ENCODE results near the gene PHF1. TPM values are rescaled to one million over a fixed set of nuclear protein-coding genes. Genes with fewer than 3 reads are reported as not detected.
A peak's percentile ranks its signal among the peaks of the same experiment; 100 is the strongest.
"Not testable (repeated sequence)": the region's sequence is repeated elsewhere in the genome, so short reads cannot be mapped to it uniquely, and the experiment has no call there.

Gene PHF1
- 13.7 TPM for total RNA-seq

DNA sequence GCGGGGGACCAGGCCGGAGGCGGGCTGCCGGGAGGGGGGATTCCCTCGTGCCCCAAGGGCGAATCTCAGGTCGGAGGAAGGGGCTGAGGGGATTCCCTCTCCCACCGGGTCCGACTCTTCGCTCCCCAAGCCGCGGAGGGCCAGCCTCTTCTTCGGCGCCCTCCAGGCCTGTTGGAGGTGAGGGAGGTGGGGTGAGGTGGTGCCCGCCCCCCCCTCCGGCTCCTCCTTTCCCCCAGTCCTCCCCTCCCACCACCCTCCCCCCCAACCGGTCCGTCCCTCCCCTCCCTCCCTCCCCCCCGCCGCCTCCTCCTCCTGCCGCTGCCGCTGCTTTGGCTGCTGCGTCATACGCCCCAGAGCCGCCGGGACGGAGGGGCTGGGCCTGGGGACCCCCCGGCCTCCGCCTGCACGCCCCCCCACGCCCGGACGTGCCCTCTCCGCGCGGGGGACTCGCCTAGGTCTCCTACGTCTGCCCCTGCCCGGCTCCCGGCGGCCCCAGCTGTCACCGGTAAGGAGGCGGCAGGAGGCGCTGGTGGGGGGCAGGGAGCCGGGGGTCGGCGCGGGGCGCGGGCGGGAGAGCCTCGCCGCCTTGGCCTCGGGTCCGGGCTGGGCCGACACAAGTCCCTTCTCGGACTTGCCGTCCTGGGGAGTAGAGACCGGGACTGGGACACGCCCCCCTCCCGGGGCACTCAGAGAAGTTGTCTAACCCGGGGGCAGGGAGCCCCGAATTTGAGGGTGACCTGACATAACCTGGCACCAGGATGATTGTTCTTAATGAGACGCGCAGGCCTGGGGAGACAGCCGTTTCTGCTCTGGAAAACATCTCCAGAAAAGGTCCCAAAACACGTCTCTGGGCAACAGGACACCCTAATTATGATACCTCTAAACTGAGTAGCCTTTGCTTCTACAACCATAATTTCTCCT is at the start of gene PHF1:
PHF1 (plus strand) TSS at position 304 of the 921 bp plus-strand sequence. CDS start 1,250 bp downstream, outside the sequence.
- peak; percentile 90 for DNase-seq

GRCh38 chr6:33363486-33363885 is 47.3 kb upstream of the PHF1 start:
- not testable (repeated sequence) for DNase-seq

DNA sequence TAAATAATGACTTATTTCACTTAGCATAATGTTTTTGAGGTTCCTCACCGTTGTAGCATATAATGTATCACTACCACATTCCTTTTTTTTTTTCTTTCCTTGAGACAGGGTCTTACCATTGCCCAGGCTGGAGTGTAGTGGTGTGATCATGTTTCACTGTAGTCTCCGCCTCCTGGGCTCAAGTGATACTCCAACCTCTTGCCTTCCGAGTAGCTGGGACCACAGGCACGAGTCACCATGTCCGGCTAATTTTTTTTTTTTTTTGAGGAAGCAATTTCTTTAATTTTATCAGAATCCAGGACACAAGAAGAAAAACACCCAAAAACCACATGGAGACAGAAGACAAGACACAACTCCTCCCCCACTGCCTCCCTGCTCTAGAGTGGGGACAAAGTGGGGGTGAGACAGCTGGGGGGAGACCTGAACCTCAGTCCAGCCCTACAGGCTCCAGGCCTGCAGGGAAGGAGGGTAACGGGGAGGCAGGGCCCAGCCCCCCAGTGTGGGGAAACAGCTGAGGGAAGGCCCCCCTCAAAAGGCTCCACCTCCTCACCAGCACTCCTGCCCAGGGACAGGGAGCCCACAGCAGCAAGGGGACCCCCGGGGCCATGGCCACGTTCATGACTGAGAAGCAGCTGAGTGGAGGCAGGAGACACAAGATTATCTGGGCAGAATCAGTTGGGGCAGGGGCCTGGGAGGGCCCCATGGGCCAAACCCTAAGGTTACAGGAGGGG is 46.2 kb upstream of the PHF1 start:
- DNase-seq: not testable (repeated sequence)

GRCh38 chr6:33365206-33365971 is 45.4 kb upstream of the PHF1 start:
- DNase-seq: not testable (repeated sequence)

GRCh38 chr6:33367009-33367714 is 43.7 kb upstream of the PHF1 start:
- no peak for DNase-seq

- DNase-seq: not testable (repeated sequence)
Measured at GRCh38 chr6:33367715-33368025, 43.1 kb upstream of the PHF1 start.

DNA sequence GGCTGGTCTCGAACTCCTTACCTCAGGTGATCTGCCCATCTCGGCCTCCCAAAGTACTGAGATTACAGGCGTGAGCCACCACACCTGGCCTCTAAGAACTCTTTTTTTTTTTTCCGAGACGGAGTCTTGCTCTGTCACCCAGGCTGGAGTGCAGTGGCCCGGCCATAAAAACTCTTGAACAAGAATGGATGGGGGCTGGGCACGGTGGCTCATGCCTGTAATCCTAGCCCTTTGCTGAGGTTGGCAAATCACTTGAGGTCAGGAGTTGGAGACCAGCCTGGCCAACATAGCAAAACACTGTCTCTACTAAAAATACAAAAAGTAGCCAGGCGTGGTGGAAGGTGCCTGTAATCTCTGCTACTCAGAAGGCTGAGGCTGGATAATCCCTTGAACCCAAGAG is 38.9 kb upstream of the PHF1 start:
- DNase-seq: not testable (repeated sequence)

GRCh38 chr6:33372526-33373123 is 38.2 kb upstream of the PHF1 start:
- no peak for DNase-seq

GRCh38 chr6:33373960-33374910 is 36.6 kb upstream of the PHF1 start:
- DNase-seq: no peak

DNA sequence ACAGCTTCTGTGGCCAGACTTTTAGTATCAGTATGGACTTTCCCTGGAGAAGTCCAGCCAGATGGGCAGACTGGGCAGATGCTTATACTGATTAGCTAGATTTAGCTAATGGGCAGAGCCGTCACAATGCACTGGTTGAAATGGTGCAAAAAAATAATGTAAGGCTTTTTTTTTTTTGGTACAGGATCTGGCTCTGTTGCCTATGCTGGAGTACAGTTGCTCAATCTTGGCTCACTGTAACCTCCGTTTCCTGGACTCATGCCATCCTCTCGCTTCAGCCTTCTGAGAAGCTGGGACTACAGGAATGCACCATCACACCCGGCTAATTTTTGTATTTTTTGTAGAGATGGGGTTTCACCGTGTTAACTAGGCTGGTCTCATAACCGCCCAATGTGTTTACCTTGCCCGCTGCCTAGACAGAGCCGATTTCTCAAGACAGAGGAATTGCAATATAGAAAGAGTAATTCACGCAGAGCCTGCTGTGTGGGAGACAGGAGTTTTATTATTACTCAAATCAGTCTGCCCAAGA is 35.6 kb upstream of the PHF1 start:
- DNase-seq: peak; percentile 86

DNA sequence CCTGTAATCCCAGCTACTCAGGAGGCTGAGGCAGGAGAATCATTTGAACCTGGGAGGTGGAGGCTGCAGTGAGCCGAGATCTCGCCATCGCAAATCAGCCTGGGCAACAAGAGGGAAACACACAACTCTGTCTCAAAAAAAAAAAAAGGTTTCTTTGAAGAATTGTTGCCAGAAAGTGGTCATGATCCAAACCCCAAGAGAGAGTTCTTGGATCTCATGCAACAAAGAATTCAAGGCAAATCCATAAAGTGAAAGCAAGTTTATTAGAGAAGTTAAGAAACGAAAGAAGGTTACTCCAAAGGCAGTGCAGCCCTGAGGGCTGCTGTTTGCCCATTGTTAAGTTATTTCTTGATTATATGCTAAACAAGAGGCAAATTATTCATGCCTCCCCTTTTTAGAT is 33.6 kb upstream of the PHF1 start:
- no peak for DNase-seq

- DNase-seq: not testable (repeated sequence)
Measured at GRCh38 chr6:33379184-33379583, 31.6 kb upstream of the PHF1 start.

DNA sequence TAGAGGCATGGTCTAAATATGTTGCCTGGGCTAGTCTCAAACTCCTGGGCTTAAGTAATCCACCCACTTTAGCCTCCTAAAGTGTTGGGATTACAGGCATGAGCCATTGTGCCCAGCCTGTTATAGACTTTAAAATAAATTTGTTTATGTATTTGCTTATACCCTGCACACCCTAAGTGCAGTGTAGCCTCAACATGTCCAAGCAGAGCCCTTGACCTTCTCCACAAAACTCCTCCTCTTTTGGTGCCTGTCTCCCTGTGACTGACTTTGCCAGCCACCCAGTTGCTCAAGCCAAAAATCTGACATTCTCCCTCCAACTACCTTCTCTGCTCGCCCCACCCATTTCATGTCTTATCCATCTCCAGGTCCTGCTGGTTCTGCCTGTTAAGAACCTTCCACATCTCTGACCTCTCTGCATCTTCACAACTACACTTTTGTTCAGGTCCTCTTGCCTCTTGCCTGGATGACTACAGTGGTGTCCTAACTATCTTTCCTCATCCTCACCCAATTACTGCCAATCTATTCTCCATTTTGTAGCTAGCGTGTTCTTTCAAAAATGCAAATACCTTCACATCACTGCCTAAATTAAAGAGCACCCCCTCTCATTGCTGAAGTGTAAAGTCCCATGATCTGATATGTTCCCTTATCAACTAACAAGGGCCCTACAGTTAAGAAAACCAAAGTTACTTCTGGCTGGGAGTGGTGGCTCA is 30.4 kb upstream of the PHF1 start:
- DNase-seq: no peak

DNA sequence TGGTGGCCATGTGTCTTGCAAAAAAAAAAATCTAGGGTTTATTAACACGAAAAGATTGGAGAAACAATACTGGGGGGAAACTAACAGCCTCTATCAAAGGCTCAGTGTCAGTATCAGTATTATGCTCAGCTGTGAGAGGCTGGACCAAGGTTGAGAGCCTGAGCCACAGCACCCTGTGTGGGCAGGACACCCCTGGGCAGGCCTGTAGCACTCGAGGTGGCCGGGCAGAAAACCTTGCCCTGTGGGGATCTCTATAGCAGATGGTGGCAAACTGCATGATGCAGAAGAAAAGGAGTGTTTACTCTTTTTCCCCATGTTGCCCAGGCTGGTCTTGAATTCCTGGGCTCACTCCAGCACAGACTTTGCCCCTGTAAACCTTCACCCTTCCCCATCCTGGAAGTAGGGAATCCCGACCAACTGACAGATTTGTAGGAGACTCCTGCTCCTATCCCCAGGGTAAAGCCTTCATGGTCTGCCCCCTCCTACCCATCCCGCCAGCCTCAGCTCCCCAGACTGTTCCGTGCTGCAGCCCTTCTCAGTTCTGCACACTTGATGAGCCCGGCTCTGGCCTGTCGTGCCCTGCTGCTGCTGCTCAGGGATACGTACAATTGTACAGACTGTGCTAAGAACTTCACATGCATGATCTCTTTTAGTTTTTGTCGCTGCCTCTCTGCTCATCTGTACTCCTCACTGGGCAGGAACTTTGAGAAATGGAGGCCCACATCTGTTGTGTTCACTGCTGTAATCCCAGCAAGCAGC is 27.2 kb upstream of the PHF1 start:
- DNase-seq: no peak

GRCh38 chr6:33384581-33385020 is 26.2 kb upstream of the PHF1 start:
- DNase-seq: peak; percentile 10

- no peak for DNase-seq
Measured at GRCh38 chr6:33390173-33390572, 20.6 kb upstream of the PHF1 start.

DNA sequence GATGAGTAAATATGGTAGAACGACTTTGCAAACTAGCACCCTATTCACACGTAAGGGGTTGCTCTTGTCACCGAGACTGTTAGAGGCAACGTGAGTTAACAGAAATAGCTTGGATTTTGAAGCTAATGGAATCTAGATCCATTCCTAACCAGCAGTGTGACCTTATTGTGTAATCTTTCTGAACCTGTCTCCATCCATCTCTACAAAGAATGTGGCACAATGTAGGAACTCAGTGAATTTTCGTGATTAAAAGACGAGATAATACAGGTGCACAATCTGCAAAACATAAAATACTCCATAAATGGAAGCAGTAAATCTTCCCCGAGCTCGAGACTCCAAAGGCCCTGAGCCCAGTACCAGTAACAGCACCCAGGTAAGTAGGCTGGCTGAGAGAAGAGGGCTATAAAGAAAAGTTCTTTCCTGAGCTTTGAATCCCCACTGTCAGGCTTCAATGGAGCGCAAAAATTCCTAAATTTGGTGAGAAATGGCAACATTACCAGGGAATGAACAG is 20.0 kb upstream of the PHF1 start:
- no peak for DNase-seq

- DNase-seq: peak; percentile 100
Measured at GRCh38 chr6:33391278-33391921, 19.4 kb upstream of the PHF1 start, which contains the start of gene KIFC1. Gene KIFC1, plus strand, starts transcription at chr6:33391823. Its CDS starts 163 bp downstream, at chr6:33391986.

All from skin of body (tissue), 2 donors.